ENCODE measurements around the gene PERM1.

Gene PERM1

GRCh38 chr1:929712-930632 is 51.9 kb downstream of the PERM1 start:
- no peak overlapping the region for H3K27ac ChIP-seq (ENCODE audit: low read length)
- H3K36me3 ChIP-seq (ENCODE audit: control insufficient read depth in 1 of 2, insufficient read depth in 2 of 2, low read length in 2 of 2) = no peaks in the 10 kb centered on the region
- no peak overlapping the region for H3K4me3 ChIP-seq (ENCODE audit: low read depth in 1 of 2, low read length in 2 of 2)
- H3K4me1 ChIP-seq (ENCODE audit: control insufficient read depth in 1 of 2, insufficient read depth in 2 of 2, low read length in 2 of 2) = peaks cover 0 to 11% of the 10 kb centered on the region in 2 donors
- peaks cover 10% of the 10 kb centered on the region for H3K27me3 ChIP-seq (ENCODE audit: low read depth, low read length)
- H3K9me3 ChIP-seq (ENCODE audit: control insufficient read depth in 1 of 2, low read length in 2 of 2) = no peaks in the 10 kb centered on the region

DNA sequence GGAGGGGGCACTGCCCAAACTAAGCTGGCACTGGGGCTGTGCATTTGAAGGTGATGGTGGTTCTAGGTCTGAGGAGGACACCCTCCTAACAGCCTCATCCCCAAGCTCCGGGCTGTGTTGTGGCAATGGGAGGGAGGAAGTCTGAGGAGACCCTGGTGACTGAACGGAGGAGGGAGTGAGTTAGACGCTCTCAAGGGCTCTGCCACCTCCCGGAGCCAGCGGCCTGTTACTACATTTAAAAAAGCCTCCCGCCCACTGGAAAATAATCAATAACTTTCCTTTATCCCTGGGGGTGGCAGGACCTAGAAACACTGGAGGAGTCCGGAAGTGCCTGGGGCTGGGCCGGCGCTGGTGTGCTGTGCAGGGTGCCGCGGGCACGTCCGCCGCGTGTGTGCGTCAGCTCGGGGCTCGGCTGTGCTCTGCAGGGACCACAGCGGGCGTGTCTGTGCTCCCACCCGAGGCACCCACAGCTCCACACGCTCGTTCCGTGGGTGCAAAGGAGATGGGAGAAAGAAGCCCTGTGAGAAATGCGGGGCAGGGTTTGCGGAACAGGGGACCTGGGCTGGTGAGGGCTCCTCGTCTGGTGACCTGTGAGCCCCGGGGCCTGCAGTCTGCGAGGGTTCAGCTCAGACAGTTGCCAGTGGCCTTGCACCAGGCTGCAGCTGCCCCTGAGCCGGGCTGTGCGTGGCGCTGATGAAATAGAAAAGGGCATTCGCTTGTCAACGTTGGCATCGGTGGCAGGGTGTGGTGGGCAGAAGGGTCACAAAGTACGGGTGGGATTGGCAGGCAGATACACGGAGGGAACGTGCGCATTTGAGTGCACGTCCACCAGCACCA is 52.9 kb downstream of the PERM1 start:
- Histone ChIP-seq H3K36me3 (ENCODE audit: control insufficient read depth in 1 of 2, insufficient read depth in 2 of 2, low read length in 2 of 2) (no peaks in the 10 kb centered on the region), H3K4me1 (ENCODE audit: control insufficient read depth in 1 of 2, insufficient read depth in 2 of 2, low read length in 2 of 2) (peaks cover 0 to 15% of the 10 kb centered on the region in 2 donors), H3K9me3 (ENCODE audit: control insufficient read depth in 1 of 2, low read length in 2 of 2) (no peaks in the 10 kb centered on the region), H3K27ac (ENCODE audit: low read length) (no peak overlapping the region), H3K27me3 (ENCODE audit: low read depth, low read length) (peaks cover 9% of the 10 kb centered on the region), H3K4me3 (ENCODE audit: low read depth in 1 of 2, low read length in 2 of 2) (no peak overlapping the region)

DNA sequence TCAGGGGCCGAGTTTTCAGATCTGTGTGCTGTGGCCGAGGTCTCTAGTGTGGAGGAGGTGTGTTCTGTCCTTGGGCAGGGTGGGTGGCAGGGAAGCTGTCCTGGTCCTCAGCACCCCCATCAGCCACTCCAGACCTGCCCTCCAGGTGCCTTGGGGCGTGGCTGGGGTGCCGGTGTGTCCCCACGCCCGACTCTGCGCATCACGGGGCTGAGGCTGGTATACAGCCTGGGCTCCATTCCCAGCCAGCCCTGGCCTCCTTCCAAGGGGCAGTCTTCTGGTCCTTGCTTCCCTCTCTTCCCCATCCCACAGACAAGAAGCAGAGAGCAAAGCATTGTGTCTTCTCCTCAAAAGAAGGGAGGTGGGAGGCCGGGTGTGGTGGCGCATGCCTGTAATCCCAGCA is 54.1 kb downstream of the PERM1 start:
- peaks cover 4 to 25% of the 10 kb centered on the region in 2 donors for H3K4me1 ChIP-seq (ENCODE audit: control insufficient read depth in 1 of 2, insufficient read depth in 2 of 2, low read length in 2 of 2)
- no peaks in the 10 kb centered on the region for H3K9me3 ChIP-seq (ENCODE audit: control insufficient read depth in 1 of 2, low read length in 2 of 2)
- H3K27me3 ChIP-seq (ENCODE audit: low read depth, low read length) = peaks cover 15% of the 10 kb centered on the region
- no peaks in the 10 kb centered on the region for H3K36me3 ChIP-seq (ENCODE audit: control insufficient read depth in 1 of 2, insufficient read depth in 2 of 2, low read length in 2 of 2)
- no peak overlapping the region for H3K27ac ChIP-seq (ENCODE audit: low read length)
- no peak overlapping the region for H3K4me3 ChIP-seq (ENCODE audit: low read depth in 1 of 2, low read length in 2 of 2)

GRCh38 chr1:927234-927633 is 54.7 kb downstream of the PERM1 start:
- Histone ChIP-seq H3K36me3 (ENCODE audit: control insufficient read depth in 1 of 2, insufficient read depth in 2 of 2, low read length in 2 of 2) (no peaks in the 10 kb centered on the region), H3K27me3 (ENCODE audit: low read depth, low read length) (peaks cover 20% of the 10 kb centered on the region), H3K4me1 (ENCODE audit: control insufficient read depth in 1 of 2, insufficient read depth in 2 of 2, low read length in 2 of 2) (peaks cover 4 to 29% of the 10 kb centered on the region in 2 donors), H3K4me3 (ENCODE audit: low read depth in 1 of 2, low read length in 2 of 2) (no peak overlapping the region), H3K9me3 (ENCODE audit: control insufficient read depth in 1 of 2, low read length in 2 of 2) (no peaks in the 10 kb centered on the region), H3K27ac (ENCODE audit: low read length) (no peak overlapping the region)

- Histone ChIP-seq H3K9me3 (ENCODE audit: control insufficient read depth in 1 of 2, low read length in 2 of 2) (no peaks in the 10 kb centered on the region), H3K4me1 (ENCODE audit: control insufficient read depth in 1 of 2, insufficient read depth in 2 of 2, low read length in 2 of 2) (peaks cover 4 to 36% of the 10 kb centered on the region in 2 donors), H3K27me3 (ENCODE audit: low read depth, low read length) (peaks cover 29% of the 10 kb centered on the region), H3K4me3 (ENCODE audit: low read depth in 1 of 2, low read length in 2 of 2) (peak overlapping the region in 1 of 2 donors; percentile 65), H3K36me3 (ENCODE audit: control insufficient read depth in 1 of 2, insufficient read depth in 2 of 2, low read length in 2 of 2) (no peaks in the 10 kb centered on the region), H3K27ac (ENCODE audit: low read length) (no peak overlapping the region)
Observed at GRCh38 chr1:925561-926421, 56.1 kb downstream of the PERM1 start.
